Adipocyte (in vitro differentiated cells): ENCODE results near the gene HPD.

Experiments used
- DNase-seq: peaks from one replicate; pipeline ENCODE4 v3.0.0-alpha.2; 2015; ENCODE audit warnings: low read depth
- H3K27me3 ChIP-seq: replicated peaks from 2 replicates; pipeline ENCODE4 v1.7.0; 2013; ENCODE audit warnings: mild to moderate bottlenecking, low read length, moderate library complexity; ENCODE audit not compliant: control insufficient read depth, insufficient read depth
- H3K36me3 ChIP-seq: 2 replicates; pipeline ENCODE4 v1.7.0; 2013; ENCODE audit warnings: low read length, mild to moderate bottlenecking, moderate library complexity; ENCODE audit not compliant: control insufficient read depth, insufficient read depth, severe bottlenecking
- H3K4me1 ChIP-seq: 2 replicates; pipeline ENCODE4 v1.7.0; 2013; ENCODE audit warnings: mild to moderate bottlenecking, low read length, moderate library complexity; ENCODE audit not compliant: control insufficient read depth, insufficient read depth
- H3K4me3 ChIP-seq: 2 replicates; pipeline ENCODE4 v1.7.0; 2013; ENCODE audit warnings: mild to moderate bottlenecking, low read length, moderate library complexity
- H3K9ac ChIP-seq: 2 replicates; pipeline ENCODE4 v1.7.0; 2013; ENCODE audit warnings: mild to moderate bottlenecking, low read length, moderate library complexity
- H3K9me3 ChIP-seq: 2 replicates; pipeline ENCODE4 v1.7.0; 2013; ENCODE audit warnings: mild to moderate bottlenecking, low read length, moderate library complexity; ENCODE audit not compliant: control insufficient read depth

Gene HPD

GRCh38 chr12:121807642-121808347 is 50.9 kb downstream of the HPD start:
- Histone ChIP-seq H3K4me1 (peaks cover 32% of the 10 kb centered on the region), H3K36me3 (peaks cover 34% of the 10 kb centered on the region), H3K9ac (no peak overlapping the region), H3K9me3 (no peaks in the 10 kb centered on the region), H3K4me3 (no peak overlapping the region), H3K27me3 (no peaks in the 10 kb centered on the region)
- DNase-seq: no peak

GRCh38 chr12:121806546-121807423 is 51.9 kb downstream of the HPD start:
- DNase-seq: peak; percentile 62
- Histone ChIP-seq H3K9me3 (no peaks in the 10 kb centered on the region), H3K36me3 (peaks cover 34% of the 10 kb centered on the region), H3K27me3 (no peaks in the 10 kb centered on the region), H3K4me3 (peak overlapping the region; percentile 88), H3K9ac (peak overlapping the region; percentile 86), H3K4me1 (peaks cover 30% of the 10 kb centered on the region)

- H3K4me3 ChIP-seq: peak overlapping the region; percentile 88
- peak overlapping the region; percentile 86 for H3K9ac ChIP-seq
- H3K27me3 ChIP-seq: no peaks in the 10 kb centered on the region
- peaks cover 26% of the 10 kb centered on the region for H3K4me1 ChIP-seq
- DNase-seq: no peak
- H3K36me3 ChIP-seq: peaks cover 32% of the 10 kb centered on the region
- H3K9me3 ChIP-seq: no peaks in the 10 kb centered on the region
Measured at GRCh38 chr12:121806009-121806545, 52.6 kb downstream of the HPD start.

GRCh38 chr12:121805171-121806008 is 53.3 kb downstream of the HPD start:
- Histone ChIP-seq H3K4me1 (peaks cover 19% of the 10 kb centered on the region), H3K36me3 (peaks cover 26% of the 10 kb centered on the region), H3K9me3 (no peaks in the 10 kb centered on the region), H3K4me3 (peak overlapping the region; percentile 88), H3K27me3 (no peaks in the 10 kb centered on the region), H3K9ac (peak overlapping the region; percentile 100)
- DNase-seq: peak; percentile 55

GRCh38 chr12:121804417-121805111 is 54.1 kb downstream of the HPD start:
- H3K4me3 ChIP-seq: peak overlapping the region; percentile 88
- no peaks in the 10 kb centered on the region for H3K9me3 ChIP-seq
- peaks cover 17% of the 10 kb centered on the region for H3K36me3 ChIP-seq
- peak overlapping the region; percentile 100 for H3K9ac ChIP-seq
- DNase-seq: peak; percentile 63
- peaks cover 19% of the 10 kb centered on the region for H3K4me1 ChIP-seq
- no peaks in the 10 kb centered on the region for H3K27me3 ChIP-seq

- peaks cover 11% of the 10 kb centered on the region for H3K36me3 ChIP-seq
- DNase-seq: peak; percentile 67
- H3K4me3 ChIP-seq: peak within 1 kb of the TSS; percentile 92
Measured at GRCh38 chr12:121803861-121804416, 54.7 kb downstream of the HPD start, which contains the start of gene SETD1B. TSS of gene SETD1B (plus strand) at chr12:121804009. CDS start at chr12:121804738, 729 bp downstream.

GRCh38 chr12:121802843-121803698 is 55.6 kb downstream of the HPD start:
- Histone ChIP-seq H3K4me1 (peaks cover 32% of the 10 kb centered on the region), H3K4me3 (peak overlapping the region; percentile 92), H3K9ac (peak overlapping the region; percentile 100), H3K9me3 (no peaks in the 10 kb centered on the region), H3K36me3 (peaks cover 12% of the 10 kb centered on the region), H3K27me3 (no peaks in the 10 kb centered on the region)
- DNase-seq: peak; percentile 97

More at GRCh38 chr12:121803861-121804416, 54.7 kb downstream of the HPD start, which contains the start of gene SETD1B:
- Histone ChIP-seq H3K4me1 (peaks cover 23% of the 10 kb centered on the region), H3K9me3 (no peaks in the 10 kb centered on the region), H3K27me3 (no peaks in the 10 kb centered on the region), H3K9ac (peak within 1 kb of the TSS; percentile 100)

GRCh38 chr12:121802485-121802842 is 56.2 kb downstream of the HPD start:
- Histone ChIP-seq H3K9me3 (no peaks in the 10 kb centered on the region), H3K36me3 (peaks cover 9% of the 10 kb centered on the region), H3K4me3 (peak overlapping the region; percentile 92), H3K4me1 (peaks cover 36% of the 10 kb centered on the region), H3K27me3 (no peaks in the 10 kb centered on the region), H3K9ac (peak overlapping the region; percentile 100)
- DNase-seq: no peak

GRCh38 chr12:121801595-121802484 is 56.8 kb downstream of the HPD start:
- peak overlapping the region; percentile 92 for H3K4me3 ChIP-seq
- no peaks in the 10 kb centered on the region for H3K9me3 ChIP-seq
- peaks cover 35% of the 10 kb centered on the region for H3K4me1 ChIP-seq
- H3K36me3 ChIP-seq: peaks cover 7% of the 10 kb centered on the region
- peak; percentile 40 for DNase-seq
- peak overlapping the region; percentile 100 for H3K9ac ChIP-seq
- no peaks in the 10 kb centered on the region for H3K27me3 ChIP-seq
